ENCODE results near the gene MBOAT7. TPM values are rescaled to one million over a fixed set of nuclear protein-coding genes. Genes with fewer than 3 reads are reported as not detected.
A peak's percentile ranks its signal among the peaks of the same experiment; 100 is the strongest.

The MBOAT7 gene
- total RNA-seq, 2 experiments from 2014 or later = 49.0 to 52.2 TPM

DNA sequence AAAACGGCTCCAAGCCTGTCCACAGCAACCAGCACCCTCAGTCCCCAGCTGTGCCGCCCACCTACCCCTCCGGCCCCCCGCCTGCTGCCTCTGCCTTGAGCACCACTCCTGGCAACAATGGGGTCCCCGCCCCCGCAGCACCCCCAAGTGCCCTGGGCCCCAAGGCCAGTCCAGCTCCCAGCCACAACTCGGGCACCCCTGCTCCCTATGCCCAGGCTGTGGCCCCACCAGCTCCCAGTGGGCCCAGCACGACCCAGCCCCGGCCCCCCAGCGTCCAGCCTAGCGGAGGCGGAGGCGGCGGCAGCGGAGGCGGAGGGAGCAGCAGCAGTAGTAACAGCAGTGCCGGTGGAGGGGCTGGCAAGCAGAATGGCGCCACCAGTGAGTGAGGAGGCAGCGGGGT lies 41.2 kb downstream of the MBOAT7 start:
- POLR2A ChIA-PET = interaction anchor here (1.8 kb wide), 1 partner anchor 11 kb away, joined by 7 read pairs; the partner anchor contains the start of gene LENG1
- Mint-ChIP-seq H3K27ac (no peak overlapping the region), H3K4me1 (no peaks in the 10 kb centered on the region), H3K4me3 (no peak overlapping the region), H3K36me3 (peaks cover 26% of the 10 kb centered on the region), H3K9me3 (no peaks in the 10 kb centered on the region), H3K27me3 (no peaks in the 10 kb centered on the region)
- no peak for ATAC-seq (ENCODE audit: low read depth)
- no peak for DNase-seq

GRCh38 chr19:54147676-54148075 lies 41.7 kb downstream of the MBOAT7 start:
- DNase-seq (no peak), ATAC-seq (ENCODE audit: low read depth) (no peak)
- H3K4me1 Mint-ChIP-seq = no peaks in the 10 kb centered on the region
- no peak overlapping the region for H3K27ac Mint-ChIP-seq
- POLR2A ChIA-PET = interaction anchor here (1.8 kb wide), 1 partner anchor 12 kb away, joined by 7 read pairs; the partner anchor contains the start of gene LENG1
- no peaks in the 10 kb centered on the region for H3K9me3 Mint-ChIP-seq
- H3K4me3 Mint-ChIP-seq = no peak overlapping the region
- peaks cover 28% of the 10 kb centered on the region for H3K36me3 Mint-ChIP-seq
- no peaks in the 10 kb centered on the region for H3K27me3 Mint-ChIP-seq

- no peak overlapping the region for H3K27ac Mint-ChIP-seq
- ATAC-seq (ENCODE audit: low read depth) (no peak), DNase-seq (no peak)
- H3K27me3 Mint-ChIP-seq = no peaks in the 10 kb centered on the region
- no peaks in the 10 kb centered on the region for H3K9me3 Mint-ChIP-seq
- POLR2A ChIA-PET = no interaction called here
- peaks cover 24% of the 10 kb centered on the region for H3K36me3 Mint-ChIP-seq
- H3K4me1 Mint-ChIP-seq = peaks cover 7% of the 10 kb centered on the region
- no peak overlapping the region for H3K4me3 Mint-ChIP-seq
Observed at GRCh38 chr19:54145541-54146158, 43.7 kb downstream of the MBOAT7 start.

GRCh38 chr19:54142166-54142780 lies 47.1 kb downstream of the MBOAT7 start:
- Mint-ChIP-seq H3K9me3 (no peaks in the 10 kb centered on the region), H3K4me1 (peaks cover 23% of the 10 kb centered on the region), H3K27me3 (no peaks in the 10 kb centered on the region), H3K27ac (peak overlapping the region; percentile 60), H3K36me3 (peaks cover 17% of the 10 kb centered on the region), H3K4me3 (no peak overlapping the region)
- ATAC-seq (ENCODE audit: low read depth) (no peak), DNase-seq (no peak)
- POLR2A ChIA-PET = no interaction called here

- ATAC-seq (ENCODE audit: low read depth) (no peak), DNase-seq (no peak)
- H3K27ac Mint-ChIP-seq = no peak overlapping the region
- POLR2A ChIA-PET = no interaction called here
- no peaks in the 10 kb centered on the region for H3K27me3 Mint-ChIP-seq
- peaks cover 26% of the 10 kb centered on the region for H3K4me1 Mint-ChIP-seq
- H3K4me3 Mint-ChIP-seq = no peak overlapping the region
- peaks cover 17% of the 10 kb centered on the region for H3K36me3 Mint-ChIP-seq
- no peaks in the 10 kb centered on the region for H3K9me3 Mint-ChIP-seq
Observed at GRCh38 chr19:54141356-54141755, 48.0 kb downstream of the MBOAT7 start.

- no peaks in the 10 kb centered on the region for H3K9me3 Mint-ChIP-seq
- POLR2A ChIA-PET = interaction anchor here (0.7 to 4.0 kb wide), 4 partner anchors 21 to 62 kb away, joined by 3 to 30 read pairs (median 3); partner anchors contain the start of genes LENG1, MBOAT7, PRPF31 and TFPT
- H3K27ac Mint-ChIP-seq = peak overlapping the region; percentile 90
- H3K4me3 Mint-ChIP-seq = peak overlapping the region; percentile 90
- H3K36me3 Mint-ChIP-seq = peaks cover 4% of the 10 kb centered on the region
- DNase-seq (no peak), ATAC-seq (ENCODE audit: low read depth) (no peak)
- H3K27me3 Mint-ChIP-seq = no peaks in the 10 kb centered on the region
- peaks cover 33% of the 10 kb centered on the region for H3K4me1 Mint-ChIP-seq
Observed at GRCh38 chr19:54138489-54139256, 50.7 kb downstream of the MBOAT7 start.

GRCh38 chr19:54137699-54138488 lies 51.5 kb downstream of the MBOAT7 start, which contains the start of gene CNOT3:
Gene CNOT3 (plus strand): TSS chr19:54137762. CDS start chr19:54142979, 5,217 bp downstream.
- Mint-ChIP-seq H3K9me3 (no peaks in the 10 kb centered on the region), H3K27ac (peak within 1 kb of the TSS; percentile 90), H3K4me3 (peak within 1 kb of the TSS; percentile 90), H3K36me3 (peaks cover 2% of the 10 kb centered on the region), H3K27me3 (no peaks in the 10 kb centered on the region), H3K4me1 (peaks cover 33% of the 10 kb centered on the region)
- DNase-seq (peak; percentile 53), ATAC-seq (ENCODE audit: low read depth) (no peak)
- POLR2A ChIA-PET = interaction anchor here (0.6 to 4.0 kb wide), 14 partner anchors 12 to 1121 kb away, joined by 3 to 38 read pairs (median 4); partner anchors contain the start of genes LENG1, MBOAT7, PRPF31 and RPS9

GRCh38 chr19:54136864-54137698 lies 52.3 kb downstream of the MBOAT7 start:
- POLR2A ChIA-PET = interaction anchor here (0.6 to 4.0 kb wide), 19 partner anchors 13 to 1271 kb away, joined by 3 to 38 read pairs (median 4); partner anchors contain the start of genes LENG1, LENG8, MBOAT7 and NDUFA3
- H3K27me3 Mint-ChIP-seq = no peaks in the 10 kb centered on the region
- peak overlapping the region; percentile 90 for H3K4me3 Mint-ChIP-seq
- H3K4me1 Mint-ChIP-seq = peaks cover 33% of the 10 kb centered on the region
- ATAC-seq (ENCODE audit: low read depth) = peak; percentile 86
- H3K9me3 Mint-ChIP-seq = no peaks in the 10 kb centered on the region
- DNase-seq = peak; percentile 96
- H3K36me3 Mint-ChIP-seq = peaks cover 2% of the 10 kb centered on the region
- H3K27ac Mint-ChIP-seq = peak overlapping the region; percentile 78

GRCh38 chr19:54136086-54136863 lies 53.1 kb downstream of the MBOAT7 start:
- DNase-seq (no peak), ATAC-seq (ENCODE audit: low read depth) (no peak)
- H3K4me1 Mint-ChIP-seq = peaks cover 28% of the 10 kb centered on the region
- H3K27me3 Mint-ChIP-seq = no peaks in the 10 kb centered on the region
- H3K4me3 Mint-ChIP-seq = peak overlapping the region; percentile 90
- H3K9me3 Mint-ChIP-seq = no peaks in the 10 kb centered on the region
- peaks cover 2% of the 10 kb centered on the region for H3K36me3 Mint-ChIP-seq
- POLR2A ChIA-PET = interaction anchor here (0.7 to 4.0 kb wide), 13 partner anchors 14 to 1272 kb away, joined by 3 to 38 read pairs (median 7); partner anchors contain the start of genes LENG1, LENG8, MBOAT7 and NDUFA3
- peak overlapping the region; percentile 78 for H3K27ac Mint-ChIP-seq

DNA sequence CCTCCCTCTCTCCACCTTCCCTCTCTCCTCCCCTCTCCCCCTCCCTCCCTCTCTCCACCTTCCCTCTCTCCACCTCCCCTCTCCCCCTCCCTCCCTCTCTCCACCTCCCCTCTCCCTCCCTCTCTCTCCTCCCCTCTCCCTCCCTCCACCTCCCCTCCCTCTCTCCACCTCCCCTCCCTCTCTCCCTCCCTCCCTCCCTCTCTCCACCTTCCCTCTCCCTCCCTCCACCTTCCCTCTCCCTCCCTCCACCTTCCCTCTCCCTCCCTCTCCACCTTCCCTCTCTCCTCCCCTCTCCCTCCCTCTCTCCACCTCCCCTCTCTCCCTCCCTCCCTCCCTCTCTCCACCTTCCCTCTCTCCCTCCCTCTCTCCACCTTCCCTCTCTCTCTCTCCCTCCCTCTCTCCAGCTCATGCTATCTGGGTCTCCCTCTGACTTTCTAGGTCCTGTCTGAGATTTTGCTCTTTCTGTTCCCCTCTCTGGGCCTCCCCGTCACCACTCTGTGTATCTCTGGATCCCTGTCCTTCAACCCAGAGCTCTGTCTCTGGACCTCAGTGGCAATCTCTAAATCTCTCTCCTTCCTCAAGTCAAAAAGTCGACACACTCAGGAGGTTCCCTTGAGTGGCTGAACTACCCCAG lies 55.3 kb downstream of the MBOAT7 start:
- peaks cover under 1% of the 10 kb centered on the region for H3K36me3 Mint-ChIP-seq
- H3K27ac Mint-ChIP-seq = peak overlapping the region; percentile 54
- POLR2A ChIA-PET = no interaction called here
- no peaks in the 10 kb centered on the region for H3K27me3 Mint-ChIP-seq
- ATAC-seq (ENCODE audit: low read depth) = no peak
- H3K4me1 Mint-ChIP-seq = peaks cover 16% of the 10 kb centered on the region
- no peaks in the 10 kb centered on the region for H3K9me3 Mint-ChIP-seq
- DNase-seq = no peak
- H3K4me3 Mint-ChIP-seq = no peak overlapping the region

- Mint-ChIP-seq H3K4me1 (peaks cover 10% of the 10 kb centered on the region), H3K9me3 (no peaks in the 10 kb centered on the region), H3K27me3 (no peaks in the 10 kb centered on the region), H3K36me3 (no peaks in the 10 kb centered on the region), H3K27ac (no peak overlapping the region), H3K4me3 (no peak overlapping the region)
- POLR2A ChIA-PET = no interaction called here
- ATAC-seq (ENCODE audit: low read depth) (no peak), DNase-seq (no peak)
Observed at GRCh38 chr19:54133312-54133956, 55.9 kb downstream of the MBOAT7 start.

All from activated naive CD8-positive, alpha-beta T cell treated with anti-CD3 and anti-CD28 coated beads, Interleukin-2, amount 10 ng/mL, durations not matched to agents 7 days and 5 days (primary cell).